ENCODE measurements around the gene TFEC. TPM values are rescaled to one million over a fixed set of nuclear protein-coding genes. Genes with fewer than 3 reads are reported as not detected.
"Not testable (repeated sequence)": the region's sequence is repeated elsewhere in the genome, so short reads cannot be mapped to it uniquely, and the experiment has no call there.

TFEC gene
- total RNA-seq, 1 donor from 2014 or later, result 41.9 TPM

DNA sequence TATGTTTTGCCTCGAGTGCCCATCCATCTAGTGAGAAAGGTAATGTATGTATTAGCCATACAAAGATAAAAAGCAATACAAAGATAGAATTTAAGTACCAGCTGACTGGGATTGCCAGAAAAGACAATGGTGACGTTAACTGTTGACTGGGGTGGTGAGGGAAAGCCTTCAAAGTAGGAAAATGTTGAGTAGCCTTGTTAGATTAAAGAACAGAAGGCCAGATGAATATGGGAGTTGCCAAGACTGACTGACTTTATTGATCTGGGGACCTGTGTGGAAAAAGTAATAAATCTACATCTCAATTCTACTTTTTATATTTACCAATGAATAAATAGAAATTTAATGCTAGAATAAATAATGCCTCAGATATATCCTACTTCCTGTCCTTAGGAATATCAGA, 97.7 kb downstream of the TFEC start:
- Histone ChIP-seq H3K27me3 (ENCODE audit: low read depth) (no peaks in the 10 kb centered on the region), H3K9me3 (no peaks in the 10 kb centered on the region), H3K36me3 (no peaks in the 10 kb centered on the region), H3K27ac (no peak overlapping the region), H3K4me1 (no peaks in the 10 kb centered on the region), H3K4me3 (no peak overlapping the region)
- intact Hi-C loops (cut with DNase I), result no loop called here
- ATAC-seq (no peak), DNase-seq (no peak)
- TF ChIP-seq, protein P1, sequence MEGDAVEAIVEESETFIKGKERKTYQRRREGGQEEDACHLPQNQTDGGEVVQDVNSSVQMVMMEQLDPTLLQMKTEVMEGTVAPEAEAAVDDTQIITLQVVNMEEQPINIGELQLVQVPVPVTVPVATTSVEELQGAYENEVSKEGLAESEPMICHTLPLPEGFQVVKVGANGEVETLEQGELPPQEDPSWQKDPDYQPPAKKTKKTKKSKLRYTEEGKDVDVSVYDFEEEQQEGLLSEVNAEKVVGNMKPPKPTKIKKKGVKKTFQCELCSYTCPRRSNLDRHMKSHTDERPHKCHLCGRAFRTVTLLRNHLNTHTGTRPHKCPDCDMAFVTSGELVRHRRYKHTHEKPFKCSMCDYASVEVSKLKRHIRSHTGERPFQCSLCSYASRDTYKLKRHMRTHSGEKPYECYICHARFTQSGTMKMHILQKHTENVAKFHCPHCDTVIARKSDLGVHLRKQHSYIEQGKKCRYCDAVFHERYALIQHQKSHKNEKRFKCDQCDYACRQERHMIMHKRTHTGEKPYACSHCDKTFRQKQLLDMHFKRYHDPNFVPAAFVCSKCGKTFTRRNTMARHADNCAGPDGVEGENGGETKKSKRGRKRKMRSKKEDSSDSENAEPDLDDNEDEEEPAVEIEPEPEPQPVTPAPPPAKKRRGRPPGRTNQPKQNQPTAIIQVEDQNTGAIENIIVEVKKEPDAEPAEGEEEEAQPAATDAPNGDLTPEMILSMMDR (IDR thresholded peaks at IDR 0.05), result no peak

DNA sequence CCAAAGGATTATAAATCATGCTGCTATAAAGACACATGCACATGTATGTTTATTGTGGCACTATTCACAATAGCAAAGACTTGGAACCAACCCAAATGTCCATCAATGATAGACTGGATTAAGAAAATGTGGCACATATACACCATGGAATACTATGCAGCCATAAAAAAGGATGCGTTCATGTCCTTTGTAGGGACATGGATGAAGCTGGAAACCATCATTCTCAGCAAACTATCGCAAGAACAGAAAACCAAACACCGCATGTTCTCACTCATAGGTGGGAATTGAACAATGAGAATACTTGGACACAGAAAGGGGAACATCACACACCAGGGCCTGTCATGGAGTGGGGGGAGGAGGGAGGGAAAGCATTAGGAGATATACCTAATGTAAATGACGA, 100.4 kb downstream of the TFEC start:
- not testable (repeated sequence) for ATAC-seq

DNA sequence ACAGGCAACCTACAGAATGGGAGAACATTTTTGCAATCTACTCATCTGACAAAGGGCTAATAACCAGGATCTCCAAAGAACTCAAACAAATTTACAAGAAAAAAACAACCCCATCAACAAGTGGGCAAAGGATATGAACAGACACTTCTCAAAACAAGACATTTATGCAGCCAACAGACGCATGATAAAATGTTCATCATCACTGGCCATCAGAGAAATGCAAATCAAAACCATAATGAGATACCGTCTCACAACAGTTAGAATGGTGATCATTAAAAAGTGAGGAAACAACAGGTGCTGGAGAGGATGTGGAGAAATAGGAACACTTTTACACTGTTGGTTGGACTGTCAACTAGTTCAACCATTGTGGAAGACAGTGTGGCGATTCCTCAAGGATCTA, 100.8 kb downstream of the TFEC start:
- H3K4me3 ChIP-seq; H3K36me3 ChIP-seq; ATAC-seq; H3K9me3 ChIP-seq; H3K4me1 ChIP-seq; H3K27me3 ChIP-seq (ENCODE audit: low read depth); intact Hi-C loops (cut with DNase I); H3K27ac ChIP-seq; DNase-seq: not testable (repeated sequence)

More for the DNA sequence above, 100.4 kb downstream of the TFEC start:
- H3K27ac ChIP-seq; H3K36me3 ChIP-seq; intact Hi-C loops (cut with DNase I); H3K9me3 ChIP-seq; H3K4me1 ChIP-seq; DNase-seq; H3K4me3 ChIP-seq; H3K27me3 ChIP-seq (ENCODE audit: low read depth): not testable (repeated sequence)

DNA sequence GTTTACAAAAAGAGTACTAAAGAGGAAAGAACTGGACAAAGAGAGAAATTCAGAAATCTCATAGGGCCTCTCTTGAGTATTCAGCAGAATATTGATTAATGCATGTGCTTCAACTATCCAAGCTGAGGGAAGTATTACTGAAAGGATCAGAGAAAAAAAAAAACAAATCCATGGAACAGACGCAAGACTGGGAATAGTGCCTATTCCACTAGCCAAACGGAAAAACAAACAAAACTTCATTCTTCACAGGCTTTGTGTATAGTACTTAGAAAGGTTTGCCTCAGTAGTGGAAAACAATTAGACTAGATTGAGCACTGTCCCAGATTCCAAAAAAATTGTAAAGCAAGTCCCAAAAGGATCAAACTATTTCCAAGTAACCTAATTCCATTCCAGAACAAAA, 106.2 kb downstream of the TFEC start:
- TF ChIP-seq, protein P1 (IDR thresholded peaks at IDR 0.05), result no peak
- Histone ChIP-seq H3K4me3 (no peak overlapping the region), H3K36me3 (no peaks in the 10 kb centered on the region), H3K27ac (no peak overlapping the region), H3K27me3 (ENCODE audit: low read depth) (no peaks in the 10 kb centered on the region), H3K4me1 (no peaks in the 10 kb centered on the region), H3K9me3 (no peaks in the 10 kb centered on the region)
- DNase-seq (no peak), ATAC-seq (no peak)
- intact Hi-C loops (cut with DNase I), result no loop called here

DNA sequence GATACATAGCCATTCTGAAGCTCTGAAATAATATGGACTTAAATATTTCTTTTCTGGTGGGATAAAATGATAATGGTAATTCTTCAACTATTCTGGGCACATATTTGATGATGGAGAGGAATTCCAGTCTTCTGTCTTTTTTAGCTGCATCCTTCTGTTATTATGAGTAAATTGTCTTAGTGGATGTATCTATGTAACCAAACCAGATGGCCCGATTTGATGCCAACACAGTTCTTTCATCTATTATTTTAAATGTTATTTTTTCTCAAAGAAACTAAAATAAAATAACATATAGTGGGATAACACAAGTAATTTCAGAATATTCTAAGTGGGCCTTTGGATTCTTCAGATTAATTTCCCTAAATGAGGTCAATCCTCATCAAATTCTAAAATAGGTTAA, 110.2 kb downstream of the TFEC start:
- intact Hi-C loops (cut with DNase I), result no loop called here
- no peak for ATAC-seq

DNA sequence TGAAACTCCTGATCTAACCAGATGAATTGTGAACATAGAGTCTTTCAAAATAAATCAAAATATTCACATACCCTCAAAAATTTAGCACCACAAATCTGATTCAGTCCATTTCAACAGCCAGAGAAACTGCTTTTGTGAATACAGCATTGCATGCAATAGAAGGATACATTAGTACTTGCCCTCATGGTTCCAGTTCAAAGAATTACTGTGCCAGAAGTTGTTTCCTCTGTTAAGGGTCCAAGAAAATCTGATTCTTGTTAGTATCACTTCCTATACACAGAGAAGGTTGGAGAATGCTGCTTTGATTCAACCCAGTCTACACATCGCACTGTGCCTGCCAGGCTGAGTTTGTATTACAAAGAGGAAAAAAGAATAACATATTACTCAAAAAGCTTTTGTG, 115.6 kb downstream of the TFEC start:
- intact Hi-C loops (cut with DNase I), result no loop called here

More for the DNA sequence above, 110.2 kb downstream of the TFEC start:
- TF ChIP-seq, protein P1 (IDR thresholded peaks at IDR 0.05), result no peak
- H3K27ac ChIP-seq, result no peak overlapping the region
- DNase-seq, result no peak
- no peaks in the 10 kb centered on the region for H3K4me1 ChIP-seq
- H3K36me3 ChIP-seq, result no peaks in the 10 kb centered on the region
- no peaks in the 10 kb centered on the region for H3K9me3 ChIP-seq
- H3K27me3 ChIP-seq (ENCODE audit: low read depth), result no peaks in the 10 kb centered on the region
- H3K4me3 ChIP-seq, result no peak overlapping the region

More for the DNA sequence above, 115.6 kb downstream of the TFEC start:
- TF ChIP-seq, protein P1 (IDR thresholded peaks at IDR 0.05), result no peak
- H3K27me3 ChIP-seq (ENCODE audit: low read depth), result no peaks in the 10 kb centered on the region
- no peak overlapping the region for H3K27ac ChIP-seq
- no peaks in the 10 kb centered on the region for H3K9me3 ChIP-seq
- no peaks in the 10 kb centered on the region for H3K36me3 ChIP-seq
- no peak overlapping the region for H3K4me3 ChIP-seq
- H3K4me1 ChIP-seq, result peaks cover 7% of the 10 kb centered on the region
- ATAC-seq, result no peak
- DNase-seq, result no peak
